HepG2 (cell line): ENCODE data around the gene BCAP29.

Source experiments
- MAFK ChIP-seq, 2 experiments: IDR thresholded peaks in 1 of 2; conservative IDR thresholded peaks in 1 of 2; 2 replicates each; pipeline ENCODE4 v1.6.1; 2011; ENCODE audit warnings: improper control_type of control experiment in 2 of 2, low read length in 2 of 2
- REL ChIP-seq: sonication (generic); formaldehyde crosslinking; conservative IDR thresholded peaks from 2 replicates; pipeline ENCODE4 v1.8.0; 2022; ENCODE audit warnings: mild to moderate bottlenecking, missing genetic modification reagents, moderate library complexity
- ZNF563 ChIP-seq: sonication (generic); formaldehyde crosslinking; IDR thresholded peaks from 2 replicates; pipeline ENCODE4 v1.8.0; 2022; ENCODE audit warnings: mild to moderate bottlenecking, moderate library complexity, missing genetic modification reagents
- ZNF619 ChIP-seq: sonication (generic); formaldehyde crosslinking; IDR thresholded peaks from 2 replicates; pipeline ENCODE4 v1.4.0; 2020; ENCODE audit warnings: mild to moderate bottlenecking, missing genetic modification reagents
- TF ChIP-seq, protein P1 (sequence below): sonication (generic); formaldehyde crosslinking; IDR thresholded peaks from 2 replicates; pipeline ENCODE4 v1.5.1; 2020; ENCODE audit warnings: missing genetic modification reagents, mild to moderate bottlenecking, borderline replicate concordance

DNA sequence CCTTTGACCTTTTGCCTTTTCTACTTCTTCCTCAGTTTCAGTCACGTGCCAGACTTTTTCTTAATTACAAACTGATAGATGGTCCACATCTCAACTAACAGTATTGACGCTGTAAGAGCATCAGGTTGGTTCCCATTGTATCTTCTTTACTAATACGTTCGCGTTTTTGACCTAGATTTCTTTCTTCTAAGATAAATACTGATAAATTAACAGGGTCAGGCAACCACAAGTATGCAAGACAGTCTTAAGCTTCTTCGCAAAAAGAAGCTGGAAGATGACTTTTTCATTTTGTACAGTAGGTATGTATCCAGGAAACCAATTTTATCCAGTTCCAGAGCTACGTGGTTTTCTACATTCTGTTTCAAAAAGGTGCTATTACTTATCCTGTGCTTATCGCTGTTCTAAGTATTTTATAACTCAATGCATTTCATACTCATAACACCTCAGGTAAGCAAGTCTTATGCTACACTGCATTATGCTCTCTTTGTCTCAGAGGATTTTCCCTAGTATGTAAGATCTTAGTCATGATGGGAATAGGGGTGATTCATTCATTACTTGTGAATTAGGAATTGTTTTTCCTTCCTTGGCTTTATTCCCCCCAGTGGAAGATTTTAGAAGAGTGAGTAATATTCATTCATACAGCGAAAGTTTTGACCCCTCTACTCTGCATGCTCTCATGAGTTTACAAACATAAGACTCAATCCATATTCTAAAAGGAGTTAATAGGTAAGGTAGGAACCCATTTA, 15.3 kb upstream of the BCAP29 start:
- TF ChIP-seq MAFK (conservative IDR thresholded peaks at IDR 0.05 in 1 of 2, IDR thresholded peaks at IDR 0.05 in 1 of 2; ENCODE audit: low read length in 2 of 2) (no peak), REL (CRISPR knock-in tag) (no peak), ZNF563 (CRISPR knock-in tag) (no peak), ZNF619 (CRISPR knock-in tag) (no peak)
- TF ChIP-seq, protein P1, sequence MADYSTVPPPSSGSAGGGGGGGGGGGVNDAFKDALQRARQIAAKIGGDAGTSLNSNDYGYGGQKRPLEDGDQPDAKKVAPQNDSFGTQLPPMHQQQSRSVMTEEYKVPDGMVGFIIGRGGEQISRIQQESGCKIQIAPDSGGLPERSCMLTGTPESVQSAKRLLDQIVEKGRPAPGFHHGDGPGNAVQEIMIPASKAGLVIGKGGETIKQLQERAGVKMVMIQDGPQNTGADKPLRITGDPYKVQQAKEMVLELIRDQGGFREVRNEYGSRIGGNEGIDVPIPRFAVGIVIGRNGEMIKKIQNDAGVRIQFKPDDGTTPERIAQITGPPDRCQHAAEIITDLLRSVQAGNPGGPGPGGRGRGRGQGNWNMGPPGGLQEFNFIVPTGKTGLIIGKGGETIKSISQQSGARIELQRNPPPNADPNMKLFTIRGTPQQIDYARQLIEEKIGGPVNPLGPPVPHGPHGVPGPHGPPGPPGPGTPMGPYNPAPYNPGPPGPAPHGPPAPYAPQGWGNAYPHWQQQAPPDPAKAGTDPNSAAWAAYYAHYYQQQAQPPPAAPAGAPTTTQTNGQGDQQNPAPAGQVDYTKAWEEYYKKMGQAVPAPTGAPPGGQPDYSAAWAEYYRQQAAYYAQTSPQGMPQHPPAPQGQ, result no peak
